Adrenal gland (tissue), 12 donors: Measurements from ENCODE around the gene NUAK2. TPM values are rescaled to one million over a fixed set of nuclear protein-coding genes. Genes with fewer than 3 reads are reported as not detected.
A peak's percentile ranks its signal among the peaks of the same experiment; 100 is the strongest.

Experiments
- DNase-seq, 7 donors: peaks; one replicate each; pipeline ENCODE4 v3.0.0-alpha.2; 2019 to 2020
- H3K27ac ChIP-seq, 5 donors: fragments of 200-600 bp; sonication (generic) in 4 of 5; 1 replicate in 3 of 5; 2 replicates in 2 of 5; pipeline versions ENCODE4 v1.5.1 to v1.8.0; 2016 to 2020; ENCODE audit warnings: mild to moderate bottlenecking in 1 of 5
- H3K27me3 ChIP-seq: fragments of 200-600 bp; 2 replicates; pipeline ENCODE4 v1.8.0; 2021
- H3K36me3 ChIP-seq, 2 donors: fragments of 200-600 bp; replicated peaks in 1 of 2; 1 replicate in 1 of 2; 2 replicates in 1 of 2; pipeline versions ENCODE4 v1.5.1 to v1.8.0; 2018 to 2022
- H3K4me1 ChIP-seq, 2 donors: fragments of 200-600 bp; replicated peaks in 1 of 2; 1 replicate in 1 of 2; 2 replicates in 1 of 2; pipeline versions ENCODE4 v1.5.1 to v1.8.0; 2018 to 2021
- H3K4me3 ChIP-seq, 4 donors: fragments of 200-600 bp; sonication (generic) in 3 of 4; one replicate each; pipeline ENCODE4 v1.5.1; 2016 to 2018
- H3K9me3 ChIP-seq, 3 donors: fragments of 200-600 bp; sonication (generic) in 1 of 3; replicated peaks in 1 of 3; 1 replicate in 2 of 3; 2 replicates in 1 of 3; pipeline versions ENCODE4 v1.5.1 to v1.8.0; 2016 to 2021
- CTCF ChIP-seq, 6 experiments: fragments of 450-650 bp in 4 of 6; fragments of 200-600 bp in 2 of 6; sonication (generic) in 1 of 6; IDR thresholded peaks; 1 replicate in 5 of 6; 2 replicates in 1 of 6; pipeline versions ENCODE4 v1.5.1 to v1.8.0; 2016 to 2021; ENCODE audit warnings: antibody characterized with exemption in 6 of 6, mild to moderate bottlenecking in 2 of 6, moderate library complexity in 1 of 6
- POLR2A ChIP-seq, 2 donors: fragments of 450-650 bp; IDR thresholded peaks; one replicate each; pipeline ENCODE4 v1.6.1; 2017; ENCODE audit warnings: antibody characterized with exemption in 2 of 2, mild to moderate bottlenecking in 2 of 2, moderate library complexity in 1 of 2
- WGBS, 4 donors: extraction: QIAGEN DNeasy Blood & Tissue Kit in 2 of 4; methylation state at CpG; one replicate each; pipeline versions ENCODE4 v1.1.5 to v1.1.7; 2013 to 2017; 5-methylcytosine and 5-hydroxymethylcytosine counted together
- intact Hi-C, 2 donors: fragments of 100-400 bp; cut with DNase I; formaldehyde crosslinking; loops; one replicate each; pipeline versions ENCODE4 v1.14.1 to v1.15.0; 2022 to 2023
- polyA plus RNA-seq, 3 donors: library from polyadenylated mRNA; stranded (reverse); fragments of 200-250 nt in 2 of 3; fragments of 350-450 nt in 1 of 3; fragmentation: Illumina TruSeq in 1 of 3; extraction: RNeasy Lipid Tissue Mini Kit (QIAGEN cat#74804) in 1 of 3; gene quantifications; one replicate each; pipeline ENCODE4 v1.2.3, GENCODE V29; 2013 to 2014
- total RNA-seq, 9 donors: library from RNA; depleted of rRNA in 4 of 9; stranded (reverse); fragments of >200 nt in 4 of 9; fragments of 120-200 nt in 1 of 9; fragmentation: NEBNext Ultra II Directional in 1 of 9; extraction: Animal tissue kit (Norgen Biotek cat#: 25700) in 1 of 9; gene quantifications; one replicate each; pipeline versions ENCODE4 v1.1.0 to v1.2.4, GENCODE V29; 2013 to 2023
- donor health status: healthy with polysubstance abuse.
- donor health status: Bipolar disorder and iron deficiency.
- donor health status: DM: yes; HTN: yes; CAD: no.
- donor health status: DM: no; HTN: no; CAD: no.
- donor health status: DM: no; HTN: no; CAD: no.
- donor health status: DM: yes; HTN: yes; CAD: no.

Gene NUAK2
- total and polyA plus RNA-seq, 12 donors = 0.95 to 9.9 (median 4.0) TPM

GRCh38 chr1:205337481-205337880 is 15.9 kb upstream of the NUAK2 start:
- H3K27ac ChIP-seq = no peak overlapping the region
- H3K4me1 ChIP-seq = peaks cover 5 to 6% of the 10 kb centered on the region in 2 donors
- no peak overlapping the region for H3K4me3 ChIP-seq
- peak in 1 of 7 donors; percentile 27 for DNase-seq
- H3K9me3 ChIP-seq = no peaks in the 10 kb centered on the region
- no peaks in the 10 kb centered on the region for H3K27me3 ChIP-seq
- H3K36me3 ChIP-seq = no peaks in the 10 kb centered on the region
- TF ChIP-seq CTCF (IDR thresholded peaks at IDR 0.05) = no peak
- no peak for TF ChIP-seq POLR2A (IDR thresholded peaks at IDR 0.05)
- WGBS, 4 donors = 56 to 67% (median 65%) methylated on average over 5 to 7 of the region's 7 CpGs
- intact Hi-C loops = loop anchor here (5.0 to 10.0 kb wide), 4 partner anchors 145 to 190 kb away; no protein-coding TSS in a partner anchor

GRCh38 chr1:205335692-205336091 is 14.1 kb upstream of the NUAK2 start:
- intact Hi-C loops = loop anchor here (5.0 to 10.0 kb wide), 4 partner anchors 147 to 192 kb away; no protein-coding TSS in a partner anchor
- Histone ChIP-seq H3K4me1 (peaks cover under 1 to 1% of the 10 kb centered on the region in 2 donors), H3K9me3 (no peaks in the 10 kb centered on the region), H3K27me3 (no peaks in the 10 kb centered on the region), H3K4me3 (no peak overlapping the region), H3K27ac (no peak overlapping the region), H3K36me3 (no peaks in the 10 kb centered on the region)
- TF ChIP-seq CTCF (IDR thresholded peaks at IDR 0.05) (peak; percentile 84 to 99 (median 96)), POLR2A (IDR thresholded peaks at IDR 0.05) (no peak)
- 3 to 24% (median 6%) methylated on average over 2 to 4 of the region's 4 CpGs for WGBS, 4 donors
- DNase-seq = peak; percentile 86 to 92 (median 89)

DNA sequence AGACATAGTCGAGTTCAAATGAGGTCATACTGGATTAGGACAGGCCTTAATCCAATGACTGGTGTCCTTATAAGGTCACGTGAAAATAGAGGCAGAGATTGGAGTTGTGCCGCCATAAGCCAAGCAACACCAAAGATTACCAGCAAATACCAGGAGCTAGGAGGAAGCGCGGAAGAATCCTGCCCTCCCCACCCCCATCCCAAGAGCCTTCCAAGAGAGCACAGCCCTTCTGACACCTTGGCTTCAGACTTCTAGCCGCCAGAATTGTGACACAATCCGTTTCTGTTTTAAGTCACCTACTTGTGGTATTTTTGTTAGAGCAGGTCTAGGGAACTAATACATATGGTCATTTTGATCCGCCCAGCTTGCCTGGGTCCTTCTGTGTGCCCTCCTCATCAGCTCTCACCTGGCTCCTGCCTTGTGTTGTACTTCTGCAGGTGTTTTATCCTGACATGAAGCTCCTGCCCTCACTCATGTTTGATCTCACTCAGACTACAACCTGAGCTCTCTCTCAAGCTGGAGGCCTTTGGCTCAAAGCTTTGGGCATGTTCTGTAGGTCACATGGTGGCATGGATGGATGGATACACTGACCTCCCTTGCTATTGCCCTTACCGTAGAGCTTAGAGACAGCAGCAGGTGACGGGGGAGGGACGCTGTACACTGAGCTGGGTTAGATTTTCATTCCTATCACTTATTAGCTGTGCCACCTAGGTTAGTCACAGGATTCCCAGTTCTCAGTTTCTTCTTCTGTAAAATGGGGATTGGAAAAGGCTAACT is 10.7 kb upstream of the NUAK2 start:
- intact Hi-C loops = loop anchor here in 1 of 2 donors (10.0 kb wide), 1 partner anchor 193 kb away; no protein-coding TSS in a partner anchor

More for the DNA sequence above, 10.7 kb upstream of the NUAK2 start:
- Histone ChIP-seq H3K4me3 (no peak overlapping the region), H3K4me1 (no peaks in the 10 kb centered on the region), H3K36me3 (no peaks in the 10 kb centered on the region), H3K27me3 (no peaks in the 10 kb centered on the region), H3K27ac (no peak overlapping the region), H3K9me3 (no peaks in the 10 kb centered on the region)
- no peak for DNase-seq
- 83 to 88% (median 84%) methylated on average over 11 of the region's 11 CpGs for WGBS, 4 donors
- TF ChIP-seq POLR2A (IDR thresholded peaks at IDR 0.05) (no peak), CTCF (IDR thresholded peaks at IDR 0.05) (no peak)
